Liver (tissue), 9 donors: ENCODE data around the gene MAL. TPM values are rescaled to one million over a fixed set of nuclear protein-coding genes. Genes with fewer than 3 reads are reported as not detected.

Experiments
- DNase-seq: peaks from one replicate; pipeline ENCODE4 v3.0.0-alpha.2; 2017; ENCODE audit warnings: low spot score
- H3K27ac ChIP-seq, 2 donors: one replicate each; pipeline ENCODE4 v1.7.0; 2013; ENCODE audit warnings: inconsistent platforms in 2 of 2, low read length in 2 of 2, control low read depth in 1 of 2, low read depth in 1 of 2, mild to moderate bottlenecking in 1 of 2
- H3K27me3 ChIP-seq, 4 donors: one replicate each; pipeline versions ENCODE4 v1.6.1 to v1.7.0; 2013; ENCODE audit warnings: low read length in 3 of 4, inconsistent platforms in 1 of 4, mild to moderate bottlenecking in 1 of 4, moderate library complexity in 1 of 4; ENCODE audit not compliant: control insufficient read depth in 4 of 4, insufficient read depth in 4 of 4
- H3K36me3 ChIP-seq, 4 donors: one replicate each; pipeline versions ENCODE4 v1.6.1 to v1.7.0; 2013; ENCODE audit warnings: low read length in 3 of 4, mild to moderate bottlenecking in 3 of 4, low read depth in 1 of 4, moderate library complexity in 1 of 4; ENCODE audit not compliant: control insufficient read depth in 4 of 4, insufficient read depth in 3 of 4
- H3K4me1 ChIP-seq, 4 donors: one replicate each; pipeline versions ENCODE4 v1.6.1 to v1.7.0; 2013; ENCODE audit warnings: low read length in 3 of 4, mild to moderate bottlenecking in 3 of 4, moderate library complexity in 1 of 4; ENCODE audit not compliant: control insufficient read depth in 4 of 4, insufficient read depth in 4 of 4
- H3K4me3 ChIP-seq, 3 donors: one replicate each; pipeline versions ENCODE4 v1.6.1 to v1.7.0; 2013; ENCODE audit warnings: low read length in 3 of 3, control low read depth in 1 of 3, low read depth in 1 of 3, mild to moderate bottlenecking in 1 of 3
- H3K9ac ChIP-seq, 2 donors: one replicate each; pipeline ENCODE4 v1.7.0; 2013; ENCODE audit warnings: low read length in 2 of 2, mild to moderate bottlenecking in 2 of 2, moderate library complexity in 2 of 2, control low read depth in 1 of 2, low read depth in 1 of 2
- H3K9me3 ChIP-seq, 4 donors: one replicate each; pipeline versions ENCODE4 v1.6.1 to v1.7.0; 2013; ENCODE audit warnings: low read length in 3 of 4; ENCODE audit not compliant: control insufficient read depth in 4 of 4
- ATF3 ChIP-seq: IDR thresholded peaks from 2 replicates; pipeline ENCODE4 v1.6.1; 2016; ENCODE audit warnings: antibody characterized with exemption
- CTCF ChIP-seq: fragments of 150-350 bp; IDR thresholded peaks from 2 replicates; pipeline ENCODE4 v1.5.1; 2017; ENCODE audit warnings: improper control_type of control experiment, low read depth, low read length; ENCODE audit not compliant: missing input control
- EGR1 ChIP-seq, 2 donors: IDR thresholded peaks; 2 replicates each; pipeline ENCODE4 v1.6.1; 2016 to 2018; ENCODE audit warnings: antibody characterized with exemption in 2 of 2, low read depth in 2 of 2
- FOXA1 ChIP-seq: IDR thresholded peaks from 2 replicates; pipeline ENCODE4 v1.6.1; 2016; ENCODE audit warnings: antibody characterized with exemption
- FOXA2 ChIP-seq: IDR thresholded peaks from 2 replicates; pipeline ENCODE4 v1.6.1; 2016; ENCODE audit warnings: antibody characterized with exemption
- GABPA ChIP-seq, 2 donors: IDR thresholded peaks in 1 of 2; conservative IDR thresholded peaks in 1 of 2; 2 replicates each; pipeline ENCODE4 v1.6.1; 2016; ENCODE audit warnings: antibody characterized with exemption in 2 of 2, mild to moderate bottlenecking in 1 of 2, moderate library complexity in 1 of 2
- HNF4A ChIP-seq, 2 donors: conservative IDR thresholded peaks; 2 replicates each; pipeline ENCODE4 v1.6.1; 2016; ENCODE audit warnings: antibody characterized with exemption in 2 of 2, mild to moderate bottlenecking in 2 of 2
- HNF4G ChIP-seq: IDR thresholded peaks from 2 replicates; pipeline ENCODE4 v1.6.1; 2016; ENCODE audit warnings: antibody characterized with exemption
- JUND ChIP-seq, 2 donors: IDR thresholded peaks; 2 replicates each; pipeline ENCODE4 v1.6.1; 2016; ENCODE audit warnings: antibody characterized with exemption in 2 of 2
- MAX ChIP-seq: IDR thresholded peaks from 2 replicates; pipeline ENCODE4 v1.6.1; 2016; ENCODE audit warnings: antibody characterized with exemption
- RAD21 ChIP-seq, 2 donors: IDR thresholded peaks; 2 replicates each; pipeline ENCODE4 v1.6.1; 2016; ENCODE audit warnings: antibody characterized with exemption in 2 of 2, mild to moderate bottlenecking in 2 of 2
- REST ChIP-seq: IDR thresholded peaks from 2 replicates; pipeline ENCODE4 v1.6.1; 2016; ENCODE audit warnings: antibody characterized with exemption, mild to moderate bottlenecking
- RXRA ChIP-seq, 2 donors: IDR thresholded peaks; 2 replicates each; pipeline ENCODE4 v1.6.1; 2017 to 2018; ENCODE audit warnings: antibody characterized with exemption in 2 of 2, mild to moderate bottlenecking in 1 of 2
- TAF1 ChIP-seq: conservative IDR thresholded peaks from 2 replicates; pipeline ENCODE4 v1.6.1; 2016; ENCODE audit warnings: antibody characterized with exemption, mild to moderate bottlenecking
- YY1 ChIP-seq: IDR thresholded peaks from 2 replicates; pipeline ENCODE4 v1.6.1; 2016; ENCODE audit warnings: antibody characterized with exemption, mild to moderate bottlenecking
- ZBTB33 ChIP-seq: IDR thresholded peaks from 2 replicates; pipeline ENCODE4 v1.6.1; 2016; ENCODE audit warnings: antibody characterized with exemption
- WGBS: extraction: QIAGEN DNeasy Blood & Tissue Kit; methylation state at CpG from one replicate; pipeline ENCODE4 v1.1.7; 2013; 5-methylcytosine and 5-hydroxymethylcytosine counted together
- polyA plus RNA-seq, 2 donors: library from polyadenylated mRNA; stranded (reverse) in 1 of 2; unstranded in 1 of 2; fragments of 200-250 nt in 1 of 2; fragments of >200 nt in 1 of 2; fragmentation: Nextera tagmentation in 1 of 2; extraction: Ambion mirVana in 1 of 2; gene quantifications; one replicate each; pipeline versions ENCODE4 v1.2.1 to v1.2.3, GENCODE V29; 2013 to 2015
- total RNA-seq, 2 donors: library from RNA; depleted of rRNA; stranded (reverse); fragments of >200 nt; gene quantifications; one replicate each; pipeline ENCODE4 v1.2.3, GENCODE V29; 2014
- donor health status: healthy.
- donor health status: healthy.
- donor health status: healthy.
- donor health status: healthy.
- donor health status: healthy.

The MAL gene
- total and polyA plus RNA-seq, 4 donors, result 0.51 TPM; not detected in 3

- TF ChIP-seq CTCF (no peak), HNF4G (no peak)
Observed at GRCh38 chr2:95017836-95018235, 7.7 kb upstream of the MAL start (continued).

GRCh38 chr2:95018301-95018700, 7.2 kb upstream of the MAL start:
- H3K27ac ChIP-seq, result no peak overlapping the region
- DNase-seq, result no peak
- H3K36me3 ChIP-seq, result no peaks in the 10 kb centered on the region
- H3K4me1 ChIP-seq, result no peaks in the 10 kb centered on the region
- H3K27me3 ChIP-seq, result peaks cover 0 to 4% (median 2%) of the 10 kb centered on the region in 4 donors
- WGBS, result 72% methylated on average over 10 of the region's 10 CpGs
- TF ChIP-seq CTCF (no peak), FOXA1 (no peak), REST (no peak), ZBTB33 (no peak), GABPA (IDR thresholded peaks at IDR 0.05 in 1 of 2, conservative IDR thresholded peaks at IDR 0.05 in 1 of 2) (no peak), HNF4G (no peak), EGR1 (IDR thresholded peaks at IDR 0.05; ENCODE audit: low read depth in 2 of 2) (no peak), TAF1 (no peak), FOXA2 (no peak), RXRA (IDR thresholded peaks at IDR 0.05) (no peak), RAD21 (IDR thresholded peaks at IDR 0.05) (no peak), ATF3 (no peak), MAX (no peak), JUND (IDR thresholded peaks at IDR 0.05) (no peak), YY1 (no peak), HNF4A (conservative IDR thresholded peaks at IDR 0.05) (no peak)
- H3K9me3 ChIP-seq, result no peaks in the 10 kb centered on the region
- H3K4me3 ChIP-seq, result no peak overlapping the region
- H3K9ac ChIP-seq, result no peak overlapping the region
